Activated CD4-positive, alpha-beta T cell treated with anti-CD3 and anti-CD28 coated beads, Interleukin-2, amount 50 U/mL, for 4 hours (primary cell): ENCODE data around the gene CCS.
"Not testable (repeated sequence)": the region's sequence is repeated elsewhere in the genome, so short reads cannot be mapped to it uniquely, and the experiment has no call there.

Source experiments
- DNase-seq, 2 experiments: peaks; one replicate each; pipeline ENCODE4 v3.0.0-alpha.2; 2020

The CCS gene

GRCh38 chr11:66631883-66632282 is 38.9 kb downstream of the CCS start:
- no peak for DNase-seq

- DNase-seq, result no peak
Observed at GRCh38 chr11:66632952-66633351, 40.0 kb downstream of the CCS start.

GRCh38 chr11:66636411-66636810 is 43.4 kb downstream of the CCS start:
- DNase-seq, result no peak

GRCh38 chr11:66637557-66638176 is 44.7 kb downstream of the CCS start:
- DNase-seq, result no peak

GRCh38 chr11:66638177-66639065 is 45.4 kb downstream of the CCS start, which contains the start of gene RBM4:
Gene RBM4 (plus strand): TSS chr11:66638703. CDS start chr11:66639712, 1,009 bp downstream.
- DNase-seq, result peak; percentile 93 to 95

- DNase-seq, result no peak
Observed at GRCh38 chr11:66639066-66639813, 46.3 kb downstream of the CCS start.

GRCh38 chr11:66639814-66640340 is 46.9 kb downstream of the CCS start:
- not testable (repeated sequence) for DNase-seq

- no peak for DNase-seq
Observed at GRCh38 chr11:66641834-66642233, 48.8 kb downstream of the CCS start.

GRCh38 chr11:66643745-66644437 is 50.9 kb downstream of the CCS start:
- no peak for DNase-seq

- DNase-seq, result no peak
Observed at GRCh38 chr11:66646828-66647227, 53.8 kb downstream of the CCS start.

GRCh38 chr11:66649903-66650302 is 56.9 kb downstream of the CCS start:
- DNase-seq, result no peak

- DNase-seq, result no peak
Observed at GRCh38 chr11:66651016-66651415, 58.0 kb downstream of the CCS start.

- DNase-seq, result no peak
Observed at GRCh38 chr11:66652651-66653050, 59.7 kb downstream of the CCS start.

GRCh38 chr11:66653123-66653522 is 60.1 kb downstream of the CCS start:
- no peak for DNase-seq
